ENCODE data around the gene EEF1AKMT3. TPM values are rescaled to one million over a fixed set of nuclear protein-coding genes. Genes with fewer than 3 reads are reported as not detected.

The EEF1AKMT3 gene
- total and polyA plus RNA-seq, 9 of the 15 experiments (the other 6 are each of a cell fraction or from before 2014, with no cell fraction given), result 4.1 to 17.2 (median 7.9) TPM

DNA sequence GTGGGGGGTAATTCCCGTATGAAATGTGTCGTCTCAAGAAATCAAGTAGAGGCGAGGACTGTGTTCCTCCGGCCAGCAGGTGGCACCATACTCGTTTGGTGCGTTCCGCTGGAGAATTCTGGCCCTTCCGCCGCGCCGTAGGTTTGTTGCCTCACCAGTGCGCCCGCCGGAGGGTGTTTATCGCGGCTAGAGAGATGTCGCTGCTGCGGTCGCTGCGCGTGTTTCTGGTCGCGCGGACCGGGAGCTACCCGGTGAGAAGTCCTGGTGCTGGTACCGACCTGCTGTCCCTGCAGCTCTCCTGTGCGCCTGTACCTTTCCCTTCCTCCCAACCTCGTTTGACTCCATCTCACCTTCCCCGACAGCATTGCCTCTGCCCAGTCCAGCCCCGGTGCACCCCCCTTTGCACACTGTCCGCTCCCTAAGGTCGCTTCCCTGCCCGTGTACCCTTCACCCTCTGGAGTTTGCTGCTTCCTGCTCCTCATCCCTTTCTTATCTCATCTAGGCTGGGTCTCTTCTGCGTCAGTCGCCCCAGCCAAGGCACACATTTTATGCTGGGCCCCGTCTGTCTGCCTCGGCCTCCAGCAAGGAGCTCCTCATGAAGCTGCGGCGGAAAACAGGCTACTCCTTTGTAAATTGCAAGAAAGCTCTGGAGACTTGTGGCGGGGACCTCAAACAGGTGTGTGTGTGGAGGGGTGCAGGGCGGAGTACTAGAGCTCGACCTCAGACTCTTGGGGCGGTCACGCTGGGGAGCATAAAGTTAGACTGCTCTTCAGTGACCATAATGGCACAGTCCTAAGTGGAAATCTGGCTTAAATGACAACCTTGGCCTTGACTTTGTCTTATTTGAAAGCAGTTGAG is 10.4 kb downstream of the EEF1AKMT3 start, which contains the start of gene TSFM (continued):
- TF ChIP-seq, protein P1, sequence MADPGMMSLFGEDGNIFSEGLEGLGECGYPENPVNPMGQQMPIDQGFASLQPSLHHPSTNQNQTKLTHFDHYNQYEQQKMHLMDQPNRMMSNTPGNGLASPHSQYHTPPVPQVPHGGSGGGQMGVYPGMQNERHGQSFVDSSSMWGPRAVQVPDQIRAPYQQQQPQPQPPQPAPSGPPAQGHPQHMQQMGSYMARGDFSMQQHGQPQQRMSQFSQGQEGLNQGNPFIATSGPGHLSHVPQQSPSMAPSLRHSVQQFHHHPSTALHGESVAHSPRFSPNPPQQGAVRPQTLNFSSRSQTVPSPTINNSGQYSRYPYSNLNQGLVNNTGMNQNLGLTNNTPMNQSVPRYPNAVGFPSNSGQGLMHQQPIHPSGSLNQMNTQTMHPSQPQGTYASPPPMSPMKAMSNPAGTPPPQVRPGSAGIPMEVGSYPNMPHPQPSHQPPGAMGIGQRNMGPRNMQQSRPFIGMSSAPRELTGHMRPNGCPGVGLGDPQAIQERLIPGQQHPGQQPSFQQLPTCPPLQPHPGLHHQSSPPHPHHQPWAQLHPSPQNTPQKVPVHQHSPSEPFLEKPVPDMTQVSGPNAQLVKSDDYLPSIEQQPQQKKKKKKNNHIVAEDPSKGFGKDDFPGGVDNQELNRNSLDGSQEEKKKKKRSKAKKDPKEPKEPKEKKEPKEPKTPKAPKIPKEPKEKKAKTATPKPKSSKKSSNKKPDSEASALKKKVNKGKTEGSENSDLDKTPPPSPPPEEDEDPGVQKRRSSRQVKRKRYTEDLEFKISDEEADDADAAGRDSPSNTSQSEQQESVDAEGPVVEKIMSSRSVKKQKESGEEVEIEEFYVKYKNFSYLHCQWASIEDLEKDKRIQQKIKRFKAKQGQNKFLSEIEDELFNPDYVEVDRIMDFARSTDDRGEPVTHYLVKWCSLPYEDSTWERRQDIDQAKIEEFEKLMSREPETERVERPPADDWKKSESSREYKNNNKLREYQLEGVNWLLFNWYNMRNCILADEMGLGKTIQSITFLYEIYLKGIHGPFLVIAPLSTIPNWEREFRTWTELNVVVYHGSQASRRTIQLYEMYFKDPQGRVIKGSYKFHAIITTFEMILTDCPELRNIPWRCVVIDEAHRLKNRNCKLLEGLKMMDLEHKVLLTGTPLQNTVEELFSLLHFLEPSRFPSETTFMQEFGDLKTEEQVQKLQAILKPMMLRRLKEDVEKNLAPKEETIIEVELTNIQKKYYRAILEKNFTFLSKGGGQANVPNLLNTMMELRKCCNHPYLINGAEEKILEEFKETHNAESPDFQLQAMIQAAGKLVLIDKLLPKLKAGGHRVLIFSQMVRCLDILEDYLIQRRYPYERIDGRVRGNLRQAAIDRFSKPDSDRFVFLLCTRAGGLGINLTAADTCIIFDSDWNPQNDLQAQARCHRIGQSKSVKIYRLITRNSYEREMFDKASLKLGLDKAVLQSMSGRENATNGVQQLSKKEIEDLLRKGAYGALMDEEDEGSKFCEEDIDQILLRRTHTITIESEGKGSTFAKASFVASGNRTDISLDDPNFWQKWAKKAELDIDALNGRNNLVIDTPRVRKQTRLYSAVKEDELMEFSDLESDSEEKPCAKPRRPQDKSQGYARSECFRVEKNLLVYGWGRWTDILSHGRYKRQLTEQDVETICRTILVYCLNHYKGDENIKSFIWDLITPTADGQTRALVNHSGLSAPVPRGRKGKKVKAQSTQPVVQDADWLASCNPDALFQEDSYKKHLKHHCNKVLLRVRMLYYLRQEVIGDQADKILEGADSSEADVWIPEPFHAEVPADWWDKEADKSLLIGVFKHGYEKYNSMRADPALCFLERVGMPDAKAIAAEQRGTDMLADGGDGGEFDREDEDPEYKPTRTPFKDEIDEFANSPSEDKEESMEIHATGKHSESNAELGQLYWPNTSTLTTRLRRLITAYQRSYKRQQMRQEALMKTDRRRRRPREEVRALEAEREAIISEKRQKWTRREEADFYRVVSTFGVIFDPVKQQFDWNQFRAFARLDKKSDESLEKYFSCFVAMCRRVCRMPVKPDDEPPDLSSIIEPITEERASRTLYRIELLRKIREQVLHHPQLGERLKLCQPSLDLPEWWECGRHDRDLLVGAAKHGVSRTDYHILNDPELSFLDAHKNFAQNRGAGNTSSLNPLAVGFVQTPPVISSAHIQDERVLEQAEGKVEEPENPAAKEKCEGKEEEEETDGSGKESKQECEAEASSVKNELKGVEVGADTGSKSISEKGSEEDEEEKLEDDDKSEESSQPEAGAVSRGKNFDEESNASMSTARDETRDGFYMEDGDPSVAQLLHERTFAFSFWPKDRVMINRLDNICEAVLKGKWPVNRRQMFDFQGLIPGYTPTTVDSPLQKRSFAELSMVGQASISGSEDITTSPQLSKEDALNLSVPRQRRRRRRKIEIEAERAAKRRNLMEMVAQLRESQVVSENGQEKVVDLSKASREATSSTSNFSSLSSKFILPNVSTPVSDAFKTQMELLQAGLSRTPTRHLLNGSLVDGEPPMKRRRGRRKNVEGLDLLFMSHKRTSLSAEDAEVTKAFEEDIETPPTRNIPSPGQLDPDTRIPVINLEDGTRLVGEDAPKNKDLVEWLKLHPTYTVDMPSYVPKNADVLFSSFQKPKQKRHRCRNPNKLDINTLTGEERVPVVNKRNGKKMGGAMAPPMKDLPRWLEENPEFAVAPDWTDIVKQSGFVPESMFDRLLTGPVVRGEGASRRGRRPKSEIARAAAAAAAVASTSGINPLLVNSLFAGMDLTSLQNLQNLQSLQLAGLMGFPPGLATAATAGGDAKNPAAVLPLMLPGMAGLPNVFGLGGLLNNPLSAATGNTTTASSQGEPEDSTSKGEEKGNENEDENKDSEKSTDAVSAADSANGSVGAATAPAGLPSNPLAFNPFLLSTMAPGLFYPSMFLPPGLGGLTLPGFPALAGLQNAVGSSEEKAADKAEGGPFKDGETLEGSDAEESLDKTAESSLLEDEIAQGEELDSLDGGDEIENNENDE (IDR thresholded peaks at IDR 0.05; ENCODE audit: low read depth, low read length), result no peak
- TF ChIP-seq MCM3 (IDR thresholded peaks at IDR 0.05), result no peak
- no peak for TF ChIP-seq HDAC6 (IDR thresholded peaks at IDR 0.05; ENCODE audit: low read depth, low read length)
- TF ChIP-seq XRCC5 (IDR thresholded peaks at IDR 0.05; ENCODE audit: low read depth, low read length), result peak; percentile 95
- TF ChIP-seq MITF (IDR thresholded peaks at IDR 0.05), result no peak
- peak; percentile 55 to 71; a peak in 3 of 4 replicates for TF ChIP-seq NRF1 (conservative IDR thresholded peaks at IDR 0.05 in 1 of 2, IDR thresholded peaks at IDR 0.05 in 1 of 2)
- TF ChIP-seq PHB2 (IDR thresholded peaks at IDR 0.05; ENCODE audit: low read depth), result no peak
- TF ChIP-seq TEAD2 (tag; IDR thresholded peaks at IDR 0.05), result no peak
- no peak for TF ChIP-seq ZKSCAN3 (CRISPR knock-in tag; IDR thresholded peaks at IDR 0.05)
- no peak for TF ChIP-seq ZNF780A (CRISPR knock-in tag; IDR thresholded peaks at IDR 0.05)
- TF ChIP-seq PURB (CRISPR knock-in tag; IDR thresholded peaks at IDR 0.05; ENCODE audit: low read depth), result no peak
- TF ChIP-seq NFRKB (IDR thresholded peaks at IDR 0.05; ENCODE audit: low read depth), result peak; percentile 66
- TF ChIP-seq ILF3 (IDR thresholded peaks at IDR 0.05; ENCODE audit: borderline replicate concordance), result no peak
- TF ChIP-seq HIVEP1 (CRISPR knock-in tag; IDR thresholded peaks at IDR 0.05), result no peak
- TF ChIP-seq PREB (CRISPR knock-in tag; IDR thresholded peaks at IDR 0.05), result no peak

All from K562 (cell line).